GM19099 (cell line): ENCODE results near the gene ST6GALNAC2.

Experiments used
- POLR2A ChIP-seq: IDR thresholded peaks from 3 replicates; pipeline ENCODE4 v1.6.1; 2011; ENCODE audit warnings: low read depth; ENCODE audit not compliant: insufficient read length; ENCODE audit errors: extremely low read depth

Gene ST6GALNAC2

GRCh38 chr17:76611758-76612157 is 26.1 kb upstream of the ST6GALNAC2 start:
- TF ChIP-seq POLR2A, result no peak

DNA sequence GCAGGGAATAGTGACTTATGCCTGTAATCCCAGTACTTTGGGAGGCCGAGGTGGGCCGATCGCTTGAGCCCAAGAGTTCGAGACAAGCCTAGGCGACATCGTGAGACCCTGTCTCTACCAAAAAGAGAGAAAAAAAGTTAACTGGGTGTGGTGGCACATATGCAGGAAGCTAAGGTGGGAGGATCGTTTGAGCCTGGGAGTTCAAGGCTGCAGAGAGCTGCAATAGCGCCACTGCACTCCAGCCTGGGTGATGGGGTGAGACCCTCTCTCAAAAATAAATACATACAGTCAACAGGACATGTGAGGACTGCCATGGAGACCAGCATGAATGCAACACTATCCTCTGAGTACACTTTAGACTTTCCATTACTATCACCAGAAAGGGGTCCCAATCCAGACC is 15.4 kb upstream of the ST6GALNAC2 start:
- no peak for TF ChIP-seq POLR2A

DNA sequence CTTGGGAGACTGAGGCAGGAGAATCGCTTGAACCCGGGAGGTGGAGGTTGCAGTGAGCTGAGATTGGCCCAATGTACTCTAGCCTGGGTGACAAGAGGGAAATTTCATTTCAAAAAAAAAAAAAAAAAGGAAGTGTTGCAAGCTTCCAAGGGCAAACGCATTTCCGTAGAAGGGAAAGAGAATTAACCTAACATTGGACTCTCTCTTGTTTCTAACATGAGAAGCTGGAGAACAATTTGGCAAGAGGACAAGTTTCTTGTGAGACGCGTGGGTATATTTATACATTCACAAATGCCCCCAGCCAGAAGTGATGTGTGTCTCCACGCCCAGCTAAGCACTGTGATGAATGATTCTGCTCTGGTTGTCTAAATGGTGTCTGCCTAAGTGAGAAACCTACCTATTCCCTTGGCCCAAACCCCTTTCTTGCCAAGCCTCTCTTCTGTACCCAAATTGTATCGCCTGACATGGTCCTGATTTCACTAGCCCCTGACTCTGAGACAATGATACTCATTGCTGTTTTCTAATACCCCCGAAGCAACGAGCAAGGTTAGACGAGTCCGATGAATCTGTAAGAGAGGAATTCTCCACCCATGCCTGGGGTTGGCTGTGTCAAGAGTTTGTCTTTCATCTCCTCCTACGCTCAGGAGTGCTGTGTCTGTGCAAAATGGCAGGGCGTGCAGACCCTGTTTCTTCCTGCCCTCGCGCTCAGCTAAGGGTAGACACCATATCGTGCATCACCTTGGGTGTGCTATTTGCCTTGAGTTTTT is 14.2 kb upstream of the ST6GALNAC2 start:
- no peak for TF ChIP-seq POLR2A

DNA sequence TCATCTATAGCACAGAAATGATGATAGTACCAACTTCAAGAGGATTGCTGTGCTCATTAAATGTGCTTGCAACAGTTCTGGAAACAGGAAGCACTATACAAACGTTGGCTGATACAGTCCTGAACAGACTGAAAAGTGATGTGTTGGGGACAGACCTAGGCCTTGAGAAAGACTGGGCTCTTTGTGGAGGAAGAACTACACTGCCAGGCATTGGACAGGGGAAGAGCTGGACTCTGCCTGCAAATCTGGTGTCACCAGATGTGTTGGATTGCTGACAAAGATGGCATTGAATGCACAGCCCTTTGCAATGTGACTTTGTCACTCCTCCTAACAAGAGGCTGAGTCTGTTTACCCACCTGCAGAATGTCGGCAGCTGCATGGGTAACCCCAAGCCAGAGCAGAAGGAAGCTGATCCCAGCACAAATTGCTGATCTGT is 12.4 kb upstream of the ST6GALNAC2 start:
- no peak for TF ChIP-seq POLR2A

DNA sequence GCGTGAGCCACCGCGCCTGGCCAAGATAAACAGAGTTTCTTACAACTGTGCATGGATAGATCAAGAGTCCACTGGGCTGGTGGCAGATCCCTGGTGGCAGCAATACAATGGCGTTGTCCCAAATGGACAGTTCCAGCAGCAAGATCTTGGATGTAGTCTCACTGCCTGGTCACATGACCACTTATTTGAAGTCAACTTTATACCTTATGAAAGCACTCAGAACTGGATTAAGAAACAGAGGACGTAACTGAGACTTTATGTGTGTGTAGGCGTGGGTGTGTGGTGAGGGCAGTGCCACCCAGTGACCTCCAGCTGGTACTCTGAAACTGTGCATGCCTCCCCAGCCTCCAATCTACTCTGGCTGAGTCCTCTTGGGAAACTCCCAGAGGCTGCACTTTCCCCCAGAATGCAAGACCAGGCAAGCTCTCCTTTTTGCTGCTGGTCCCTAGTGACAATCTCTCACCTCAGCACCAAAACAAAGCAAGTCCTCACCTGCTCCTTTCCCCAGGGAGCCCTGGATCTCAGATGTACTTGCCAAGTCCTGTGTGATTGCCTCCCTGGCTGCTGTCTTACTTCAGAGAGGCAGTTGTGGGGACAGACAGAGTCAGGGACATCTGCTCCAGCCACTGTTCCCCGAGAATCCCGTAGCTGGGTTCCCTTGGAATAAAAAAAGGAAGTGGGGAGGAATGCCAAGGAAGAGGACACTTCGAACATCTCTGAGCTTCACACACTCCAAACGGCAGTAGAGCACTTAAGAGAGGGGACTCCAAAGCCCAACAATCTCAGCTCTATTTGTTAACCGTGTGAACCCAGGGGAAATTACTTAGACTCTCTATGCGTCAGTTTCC is 11.7 kb upstream of the ST6GALNAC2 start:
- no peak for TF ChIP-seq POLR2A

DNA sequence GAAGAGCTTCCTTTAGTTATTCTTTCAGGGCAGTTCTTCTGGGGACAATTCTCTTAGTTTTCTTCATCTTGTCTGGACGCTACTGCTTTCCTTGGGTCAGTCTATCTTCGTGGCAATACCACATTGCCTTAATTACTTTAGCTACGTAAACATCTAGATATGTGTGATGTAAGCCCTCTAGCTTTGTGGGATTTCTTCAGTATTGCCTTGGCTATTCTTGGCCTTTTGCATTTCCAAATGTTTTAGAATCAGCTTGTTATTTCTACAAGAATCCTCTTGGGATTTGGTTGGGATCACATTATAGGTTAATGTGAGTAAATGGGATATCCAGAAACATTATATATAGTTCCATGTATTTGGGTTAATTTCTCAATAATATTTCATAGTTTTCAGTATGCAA is 9.0 kb upstream of the ST6GALNAC2 start:
- no peak for TF ChIP-seq POLR2A

- no peak for TF ChIP-seq POLR2A
These were observed 8.3 kb upstream of the ST6GALNAC2 start for GRCh38 chr17:76593959-76594358.

GRCh38 chr17:76593384-76593826 is 7.7 kb upstream of the ST6GALNAC2 start:
- TF ChIP-seq POLR2A, result no peak

DNA sequence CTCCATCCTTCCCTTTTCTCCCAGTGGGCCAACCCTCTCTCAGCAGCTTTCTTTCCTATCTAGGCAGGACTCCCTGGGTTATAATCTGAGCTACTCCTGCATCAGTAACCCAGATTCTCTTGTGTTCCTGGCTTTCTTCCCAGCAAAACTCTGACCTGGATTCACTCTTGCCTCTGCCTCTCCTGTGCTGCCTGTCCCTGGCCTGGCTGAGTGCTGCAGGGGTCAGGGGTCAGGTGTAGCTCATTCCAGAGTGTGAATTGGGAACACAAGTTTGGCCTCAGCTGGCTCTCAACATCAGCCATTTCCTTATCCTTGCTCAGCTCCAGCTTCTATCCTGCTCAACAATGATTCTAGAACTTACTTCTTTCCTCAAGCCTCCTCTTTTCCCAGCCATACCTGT is 2.5 kb upstream of the ST6GALNAC2 start:
- no peak for TF ChIP-seq POLR2A

DNA sequence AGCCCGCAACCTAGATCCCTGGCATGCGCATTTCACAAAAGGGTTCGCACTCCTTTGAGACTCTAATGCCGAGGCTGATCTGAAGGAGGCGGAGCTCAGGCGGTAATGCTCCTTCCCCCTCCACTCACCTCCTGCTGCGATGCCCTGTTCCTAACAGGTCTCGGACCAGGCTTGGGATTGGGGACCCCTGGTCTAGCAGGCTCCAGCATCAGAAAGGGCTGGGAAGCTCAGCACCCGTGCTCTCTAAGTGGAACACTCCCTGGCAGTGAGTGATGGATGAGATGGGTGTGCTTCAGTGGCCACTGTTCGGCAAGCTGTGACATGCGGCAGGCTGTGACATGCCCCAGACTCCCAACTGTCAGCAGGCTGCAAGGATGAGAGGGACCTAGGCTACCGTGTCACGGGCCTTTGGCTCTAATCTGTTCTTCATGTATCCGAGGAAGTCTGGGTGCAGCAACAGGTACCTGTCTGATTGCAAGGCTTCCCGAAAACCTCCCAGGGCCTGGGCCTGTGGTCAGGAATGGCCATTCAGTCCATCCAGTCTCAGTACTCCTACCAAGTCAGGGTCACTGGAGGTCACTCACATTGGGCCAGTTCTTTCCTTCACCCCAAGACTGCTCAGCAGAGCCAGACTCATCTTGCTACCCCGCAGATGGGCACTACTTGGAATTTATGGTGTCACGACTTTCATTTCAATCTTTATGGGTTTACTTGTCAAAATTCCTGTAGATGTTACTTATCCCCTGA is 1.3 kb upstream of the ST6GALNAC2 start:
- no peak for TF ChIP-seq POLR2A

- no peak for TF ChIP-seq POLR2A
These were observed 519 bp downstream of the ST6GALNAC2 start for GRCh38 chr17:76585033-76585648.

DNA sequence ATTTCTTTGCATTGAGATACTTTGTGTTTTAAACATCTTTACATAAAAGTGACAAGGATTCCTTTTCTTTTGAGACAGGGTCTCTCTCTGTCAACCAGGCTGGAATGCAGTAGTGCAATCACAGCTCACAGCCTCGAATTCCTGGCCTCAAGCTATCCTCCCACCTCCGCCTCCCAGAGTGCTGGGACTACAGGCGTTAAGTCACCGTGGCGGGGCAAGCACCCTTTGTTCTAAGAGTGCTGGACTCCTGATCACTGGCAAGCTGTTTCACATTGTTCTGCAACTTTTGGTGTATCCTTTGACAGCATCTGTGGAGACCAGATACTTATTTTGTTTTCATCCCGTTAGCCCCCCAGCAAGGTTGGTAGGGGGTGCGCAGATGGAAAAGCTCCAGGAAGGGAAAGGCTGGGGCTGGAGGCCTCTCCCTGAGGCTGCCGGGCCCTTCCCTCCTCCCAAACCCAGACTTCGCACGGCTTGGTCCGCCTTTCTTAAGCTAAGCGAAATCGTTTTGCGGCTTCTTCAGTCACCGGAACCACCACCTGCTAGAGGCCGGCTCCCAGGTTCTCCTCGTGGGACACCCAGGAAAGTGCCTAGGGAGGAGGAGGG is 1.1 kb downstream of the ST6GALNAC2 start:
- TF ChIP-seq POLR2A, result no peak

- TF ChIP-seq POLR2A, result no peak
These were observed 3.0 kb downstream of the ST6GALNAC2 start for GRCh38 chr17:76582660-76583059.

GRCh38 chr17:76581515-76581914 is 4.1 kb downstream of the ST6GALNAC2 start:
- no peak for TF ChIP-seq POLR2A
